Duodenal mucosa (tissue), 2 donors: ENCODE data around the gene KPNA2.
"Not testable (repeated sequence)": the region's sequence is repeated elsewhere in the genome, so short reads cannot be mapped to it uniquely, and the experiment has no call there.

Source experiments
- H3K27ac ChIP-seq: one replicate; pipeline ENCODE4 v1.7.0; 2013; ENCODE audit warnings: low read depth, low read length
- H3K27me3 ChIP-seq, 2 donors: one replicate each; pipeline ENCODE4 v1.7.0; 2013; ENCODE audit warnings: low read length in 2 of 2, control low read depth in 1 of 2; ENCODE audit not compliant: insufficient read depth in 2 of 2, control insufficient read depth in 1 of 2
- H3K36me3 ChIP-seq, 2 donors: one replicate each; pipeline ENCODE4 v1.7.0; 2013; ENCODE audit warnings: low read length in 2 of 2, control low read depth in 1 of 2; ENCODE audit not compliant: insufficient read depth in 2 of 2, control insufficient read depth in 1 of 2
- H3K4me1 ChIP-seq, 2 donors: one replicate each; pipeline ENCODE4 v1.7.0; 2013; ENCODE audit warnings: low read length in 2 of 2, control low read depth in 1 of 2; ENCODE audit not compliant: insufficient read depth in 2 of 2, control insufficient read depth in 1 of 2
- H3K4me3 ChIP-seq, 2 donors: one replicate each; pipeline ENCODE4 v1.7.0; 2013; ENCODE audit warnings: low read length in 2 of 2, low read depth in 1 of 2
- H3K9ac ChIP-seq, 2 donors: one replicate each; pipeline ENCODE4 v1.7.0; 2013; ENCODE audit warnings: low read length in 2 of 2, low read depth in 1 of 2
- H3K9me3 ChIP-seq, 2 donors: one replicate each; pipeline ENCODE4 v1.7.0; 2013; ENCODE audit warnings: low read length in 2 of 2, control low read depth in 1 of 2; ENCODE audit not compliant: control insufficient read depth in 1 of 2

The KPNA2 gene

GRCh38 chr17:68054296-68054900 is 18.9 kb downstream of the KPNA2 start:
- Histone ChIP-seq H3K4me1 (no peaks in the 10 kb centered on the region), H3K9ac (no peak overlapping the region), H3K4me3 (no peak overlapping the region), H3K27me3 (no peaks in the 10 kb centered on the region), H3K9me3 (no peaks in the 10 kb centered on the region), H3K27ac (no peak overlapping the region), H3K36me3 (no peaks in the 10 kb centered on the region)

DNA sequence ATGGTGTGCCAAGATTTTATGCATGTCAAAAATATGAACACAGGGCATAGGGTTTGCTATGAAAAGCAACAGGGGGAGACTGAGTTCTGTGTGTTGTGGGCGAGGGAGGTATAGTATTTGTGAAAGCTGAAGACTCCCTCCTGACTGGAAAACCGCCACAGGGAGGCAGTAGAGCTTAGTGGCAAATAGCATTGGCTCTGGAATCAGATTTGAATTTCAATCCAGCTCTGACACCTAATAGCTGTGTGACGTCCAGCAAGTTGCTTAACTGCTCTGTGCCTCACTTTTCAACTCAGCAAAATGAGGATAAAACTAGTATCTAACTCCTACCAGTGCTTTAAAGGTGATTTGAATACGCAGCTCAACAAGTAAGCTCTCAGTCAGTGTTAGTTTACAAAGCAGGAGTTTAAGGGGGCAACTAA is 22.0 kb downstream of the KPNA2 start:
- H3K36me3 ChIP-seq: no peaks in the 10 kb centered on the region
- no peak overlapping the region for H3K9ac ChIP-seq
- no peaks in the 10 kb centered on the region for H3K9me3 ChIP-seq
- no peak overlapping the region for H3K4me3 ChIP-seq
- no peaks in the 10 kb centered on the region for H3K4me1 ChIP-seq
- H3K27me3 ChIP-seq: no peaks in the 10 kb centered on the region
- no peak overlapping the region for H3K27ac ChIP-seq

DNA sequence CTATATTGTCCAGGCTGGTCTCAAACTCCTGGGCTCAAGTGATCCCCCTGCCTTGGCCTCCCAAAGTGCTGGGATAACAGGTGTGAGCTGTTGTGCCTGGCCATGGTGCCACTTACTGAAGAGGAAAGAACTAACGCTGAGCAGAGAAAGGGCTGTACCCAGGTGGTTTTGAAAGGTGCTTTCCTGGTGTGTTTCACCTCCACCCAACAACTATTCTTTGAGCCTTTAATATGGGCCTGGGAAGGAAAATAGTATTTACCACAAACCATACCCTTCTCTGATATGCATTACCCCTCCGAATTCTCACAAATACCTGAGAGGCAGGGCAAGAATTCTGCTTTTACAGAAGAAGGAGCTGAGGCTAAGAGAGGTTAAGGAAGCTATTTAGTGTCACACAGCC is 24.8 kb downstream of the KPNA2 start:
- Histone ChIP-seq H3K4me3 (no peak overlapping the region), H3K27me3 (no peaks in the 10 kb centered on the region), H3K36me3 (no peaks in the 10 kb centered on the region), H3K27ac (no peak overlapping the region), H3K9me3 (no peaks in the 10 kb centered on the region), H3K9ac (no peak overlapping the region), H3K4me1 (no peaks in the 10 kb centered on the region)

- Histone ChIP-seq H3K4me3 (no peak overlapping the region), H3K36me3 (no peaks in the 10 kb centered on the region), H3K9me3 (no peaks in the 10 kb centered on the region), H3K27me3 (no peaks in the 10 kb centered on the region), H3K9ac (no peak overlapping the region), H3K27ac (no peak overlapping the region), H3K4me1 (no peaks in the 10 kb centered on the region)
Measured at GRCh38 chr17:68061512-68062313, 26.2 kb downstream of the KPNA2 start.

- not testable (repeated sequence) for H3K4me3 ChIP-seq, H3K9ac ChIP-seq, H3K27me3 ChIP-seq, H3K36me3 ChIP-seq, H3K27ac ChIP-seq, H3K4me1 ChIP-seq, H3K9me3 ChIP-seq
Measured at GRCh38 chr17:68065366-68065765, 29.8 kb downstream of the KPNA2 start.

GRCh38 chr17:68068512-68068911 is 33.0 kb downstream of the KPNA2 start:
- not testable (repeated sequence) for H3K4me1 ChIP-seq, H3K4me3 ChIP-seq, H3K9ac ChIP-seq, H3K36me3 ChIP-seq, H3K27ac ChIP-seq, H3K9me3 ChIP-seq, H3K27me3 ChIP-seq

DNA sequence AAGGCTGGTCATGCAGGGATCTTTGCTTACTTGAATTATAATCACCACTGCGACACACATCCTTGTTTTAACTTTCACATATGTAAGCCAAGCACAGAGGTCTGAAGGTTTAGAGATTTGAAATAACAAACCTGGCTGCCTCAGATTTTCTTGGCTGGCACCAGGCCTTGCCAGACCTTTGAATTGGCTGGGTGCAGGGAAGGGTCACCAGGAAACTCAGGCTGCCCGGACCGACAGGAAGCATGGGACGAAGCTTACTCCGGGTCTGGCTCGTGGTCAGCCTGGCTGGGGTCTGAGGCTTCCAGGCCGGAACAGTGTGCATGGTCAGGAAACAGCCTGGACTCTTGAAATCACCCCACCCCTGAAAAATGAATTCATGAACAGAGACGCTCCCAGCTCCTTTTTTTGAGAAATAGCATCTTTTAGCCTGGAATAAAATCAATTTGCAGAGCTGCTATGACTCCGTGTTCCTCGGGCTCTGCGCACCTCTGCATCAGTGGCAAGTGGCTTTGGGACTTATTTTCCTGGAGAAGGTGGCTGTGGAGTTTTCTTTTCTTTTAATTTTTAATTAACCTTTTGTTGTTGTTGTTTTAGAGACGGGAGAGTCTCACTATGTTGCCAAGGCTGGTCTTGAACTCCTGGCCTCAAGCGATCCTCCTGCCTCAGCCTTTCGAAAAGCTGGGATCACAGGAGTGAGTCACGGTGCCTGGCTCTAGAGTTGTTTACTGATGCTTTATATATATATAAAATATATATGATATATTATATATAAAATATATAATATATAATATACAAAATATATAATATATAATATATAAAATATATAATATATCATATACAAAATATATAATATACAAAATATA is 35.3 kb downstream of the KPNA2 start:
- H3K27me3 ChIP-seq, H3K4me1 ChIP-seq, H3K4me3 ChIP-seq, H3K9ac ChIP-seq, H3K27ac ChIP-seq, H3K36me3 ChIP-seq, H3K9me3 ChIP-seq: not testable (repeated sequence)

GRCh38 chr17:68074279-68074678 is 38.7 kb downstream of the KPNA2 start:
- Histone ChIP-seq H3K27me3 (no peaks in the 10 kb centered on the region), H3K27ac (no peak overlapping the region), H3K4me3 (no peak overlapping the region), H3K9me3 (no peaks in the 10 kb centered on the region), H3K9ac (no peak overlapping the region), H3K4me1 (no peaks in the 10 kb centered on the region), H3K36me3 (no peaks in the 10 kb centered on the region)

DNA sequence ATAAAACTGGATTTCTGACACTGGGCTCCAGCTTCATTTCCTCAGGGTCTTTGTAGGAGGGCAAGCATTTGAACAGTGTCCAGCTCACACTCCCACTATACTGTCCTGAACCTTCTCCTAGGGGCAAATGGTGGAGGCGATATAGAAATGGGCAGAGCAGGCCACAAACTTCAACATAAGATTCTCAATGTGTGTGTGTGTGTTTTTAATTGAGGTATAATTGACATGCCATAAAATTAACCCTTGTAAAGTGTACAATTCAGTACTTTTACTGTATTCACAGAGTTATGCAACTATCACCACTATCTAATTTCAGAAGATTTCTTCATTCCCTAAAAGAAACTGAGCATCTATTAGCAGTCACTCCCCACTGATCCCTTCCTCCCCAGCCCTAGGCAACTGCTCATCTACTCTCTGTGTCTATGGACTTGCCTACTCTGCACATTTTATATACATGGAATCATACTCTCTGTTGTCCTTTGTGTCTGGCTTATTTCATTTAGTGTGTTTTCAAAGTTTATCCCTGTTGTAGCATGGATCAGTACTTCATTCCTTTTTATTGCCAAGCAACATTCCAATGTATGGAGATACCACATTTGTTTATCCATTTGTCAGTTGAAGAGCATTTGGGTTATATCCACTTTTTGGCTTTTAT is 40.5 kb downstream of the KPNA2 start:
- not testable (repeated sequence) for H3K9me3 ChIP-seq, H3K36me3 ChIP-seq, H3K4me1 ChIP-seq, H3K27ac ChIP-seq, H3K27me3 ChIP-seq, H3K9ac ChIP-seq, H3K4me3 ChIP-seq

GRCh38 chr17:68077498-68077897 is 42.0 kb downstream of the KPNA2 start:
- not testable (repeated sequence) for H3K36me3 ChIP-seq, H3K27me3 ChIP-seq, H3K4me1 ChIP-seq, H3K9ac ChIP-seq, H3K9me3 ChIP-seq, H3K4me3 ChIP-seq, H3K27ac ChIP-seq
